Fibroblast of lung (primary cell): ENCODE data around the gene KRT32. TPM values are rescaled to one million over a fixed set of nuclear protein-coding genes. Genes with fewer than 3 reads are reported as not detected.
"Not testable (repeated sequence)": the region's sequence is repeated elsewhere in the genome, so short reads cannot be mapped to it uniquely, and the experiment has no call there.

Experiments used
- DNase-seq, 2 donors: peaks; one replicate each; pipeline versions ENCODE4 v3.0.0 to v3.0.0-alpha.2; 2010; ENCODE audit warnings: low read depth in 2 of 2
- H2AFZ ChIP-seq: 2 replicates; pipeline ENCODE4 v1.5.1; 2012; ENCODE audit warnings: low read length, control low read depth, inconsistent platforms
- H3K27ac ChIP-seq: 2 replicates; pipeline ENCODE4 v1.5.1; 2011; ENCODE audit warnings: low read length, control low read depth; ENCODE audit not compliant: insufficient read depth
- H3K27me3 ChIP-seq: 2 replicates; pipeline ENCODE4 v1.5.1; 2011; ENCODE audit warnings: mild to moderate bottlenecking, low read length; ENCODE audit not compliant: control insufficient read depth, insufficient read depth
- H3K36me3 ChIP-seq: 2 replicates; pipeline ENCODE4 v1.5.1; 2011; ENCODE audit warnings: low read length; ENCODE audit not compliant: control insufficient read depth, insufficient read depth
- H3K4me1 ChIP-seq: 2 replicates; pipeline ENCODE4 v1.5.1; 2011; ENCODE audit warnings: low read length; ENCODE audit not compliant: control insufficient read depth, insufficient read depth; ENCODE audit errors: extremely low read depth
- H3K4me2 ChIP-seq: 2 replicates; pipeline ENCODE4 v1.5.1; 2011; ENCODE audit warnings: low read length, control low read depth; ENCODE audit not compliant: insufficient read depth; ENCODE audit errors: extremely low read depth
- H3K4me3 ChIP-seq, 4 experiments: fragments of 200-600 bp in 1 of 4; sonication (generic) in 1 of 4; replicated peaks in 1 of 4; 2 replicates each; pipeline ENCODE4 v1.5.1; 2011 to 2016; ENCODE audit warnings: low read length in 4 of 4, low read depth in 3 of 4, mild to moderate bottlenecking in 3 of 4, control low read depth in 2 of 4, inconsistent platforms in 1 of 4, mixed read lengths in 1 of 4; ENCODE audit not compliant: insufficient read depth in 1 of 4; ENCODE audit errors: control extremely low read depth in 1 of 4
- H3K79me2 ChIP-seq: 2 replicates; pipeline ENCODE4 v1.5.1; 2012; ENCODE audit warnings: mild to moderate bottlenecking, low read length, inconsistent platforms; ENCODE audit not compliant: control insufficient read depth, insufficient read depth
- H3K9ac ChIP-seq: 2 replicates; pipeline ENCODE4 v1.5.1; 2011; ENCODE audit warnings: mild to moderate bottlenecking, low read length, control low read depth; ENCODE audit not compliant: insufficient read depth
- H3K9me3 ChIP-seq: 2 replicates; pipeline ENCODE4 v1.5.1; 2012; ENCODE audit warnings: low read depth, low read length; ENCODE audit not compliant: control insufficient read depth, insufficient read depth
- H4K20me1 ChIP-seq: 2 replicates; pipeline ENCODE4 v1.5.1; 2011; ENCODE audit warnings: low read length; ENCODE audit not compliant: control insufficient read depth, insufficient read depth; ENCODE audit errors: extremely low read depth
- CTCF ChIP-seq, 2 donors: IDR thresholded peaks in 1 of 2; conservative IDR thresholded peaks in 1 of 2; 1 replicate in 1 of 2; 2 replicates in 1 of 2; pipeline ENCODE4 v1.5.1; 2011 to 2012; ENCODE audit warnings: low read length in 2 of 2, control low read depth in 1 of 2, inconsistent platforms in 1 of 2, low read depth in 1 of 2, mild to moderate bottlenecking in 1 of 2
- EZH2 ChIP-seq: IDR thresholded peaks from 2 replicates; pipeline ENCODE4 v1.5.1; 2012; ENCODE audit warnings: low read length, control low read depth, mild to moderate bottlenecking; ENCODE audit errors: missing control alignments
- polyA plus RNA-seq, 2 donors: library from polyadenylated mRNA; depleted of rRNA in 1 of 2; stranded (reverse) in 1 of 2; unstranded in 1 of 2; fragments of >200 nt; gene quantifications; 2 replicates each; pipeline ENCODE4 v1.2.1, GENCODE V29; 2011 to 2012; ENCODE audit warnings: missing spikeins in 1 of 2
- total RNA-seq: library from RNA; depleted of rRNA; stranded (reverse); fragments of >200 nt; gene quantifications from 2 replicates; pipeline ENCODE4 v1.2.1, GENCODE V29; 2014

The KRT32 gene
- total and polyA plus RNA-seq, 2 donors (not counting 1 experiment from before 2014, with no cell fraction given): under 0.01 to 0.03 TPM

GRCh38 chr17:41433586-41433985, 33.6 kb downstream of the KRT32 start:
- no peak overlapping the region for H3K4me3 ChIP-seq
- H3K4me2 ChIP-seq: no peak overlapping the region
- H3K36me3 ChIP-seq: no peaks in the 10 kb centered on the region
- H3K4me1 ChIP-seq: no peaks in the 10 kb centered on the region
- H3K9ac ChIP-seq: no peak overlapping the region
- no peak for TF ChIP-seq EZH2
- TF ChIP-seq CTCF (conservative IDR thresholded peaks at IDR 0.05 in 1 of 2, IDR thresholded peaks at IDR 0.05 in 1 of 2; ENCODE audit: low read depth in 1 of 2, low read length in 2 of 2): no peak
- no peaks in the 10 kb centered on the region for H3K9me3 ChIP-seq
- H3K27me3 ChIP-seq: peaks cover 5% of the 10 kb centered on the region
- H3K27ac ChIP-seq: no peak overlapping the region
- H4K20me1 ChIP-seq: no peaks in the 10 kb centered on the region
- no peaks in the 10 kb centered on the region for H3K79me2 ChIP-seq
- DNase-seq: no peak
- H2AFZ ChIP-seq: no peak overlapping the region

- H3K4me2 ChIP-seq, H3K4me3 ChIP-seq, H3K9me3 ChIP-seq, H2AFZ ChIP-seq, H3K27ac ChIP-seq, H3K9ac ChIP-seq, H3K27me3 ChIP-seq, H3K4me1 ChIP-seq, H3K36me3 ChIP-seq, DNase-seq, H4K20me1 ChIP-seq, H3K79me2 ChIP-seq: not testable (repeated sequence)
Measured at GRCh38 chr17:41430376-41430775, 36.8 kb downstream of the KRT32 start.

GRCh38 chr17:41429667-41430066, 37.5 kb downstream of the KRT32 start:
- H3K27ac ChIP-seq: no peak overlapping the region
- TF ChIP-seq CTCF (conservative IDR thresholded peaks at IDR 0.05 in 1 of 2, IDR thresholded peaks at IDR 0.05 in 1 of 2; ENCODE audit: low read depth in 1 of 2, low read length in 2 of 2) (no peak), EZH2 (no peak)

More at GRCh38 chr17:41429667-41430066, 37.5 kb downstream of the KRT32 start:
- Histone ChIP-seq H3K9me3 (no peaks in the 10 kb centered on the region), H4K20me1 (no peaks in the 10 kb centered on the region), H2AFZ (no peak overlapping the region), H3K4me3 (no peak overlapping the region), H3K36me3 (no peaks in the 10 kb centered on the region), H3K27me3 (peaks cover 5% of the 10 kb centered on the region), H3K79me2 (no peaks in the 10 kb centered on the region), H3K4me1 (no peaks in the 10 kb centered on the region), H3K9ac (no peak overlapping the region), H3K4me2 (no peak overlapping the region)
- no peak for DNase-seq
